HepG2 (cell line): Measurements from ENCODE around the gene PIP5K1C. TPM values are rescaled to one million over a fixed set of nuclear protein-coding genes. Genes with fewer than 3 reads are reported as not detected.

ENCODE experiments used
- ARID2 ChIP-seq: sonication (generic); formaldehyde crosslinking; IDR thresholded peaks from 2 replicates; pipeline ENCODE4 v1.8.1; 2022; ENCODE audit warnings: mild to moderate bottlenecking, missing genetic modification reagents, borderline replicate concordance
- BORCS8-MEF2B ChIP-seq: sonication (generic); formaldehyde crosslinking; IDR thresholded peaks from 2 replicates; pipeline ENCODE4 v1.8.0; 2022; ENCODE audit warnings: mild to moderate bottlenecking, missing genetic modification reagents
- GABPA ChIP-seq, 2 experiments: IDR thresholded peaks; 2 replicates each; pipeline ENCODE4 v1.6.1; 2011 to 2016; ENCODE audit warnings: low read depth in 2 of 2, low read length in 1 of 2, missing biosample characterization in 1 of 2, missing genetic modification characterization in 1 of 2
- GABPB1 ChIP-seq: IDR thresholded peaks from 2 replicates; pipeline ENCODE4 v1.6.1; 2016; ENCODE audit warnings: mild to moderate bottlenecking, missing genetic modification reagents, moderate library complexity, missing compliant biosample characterization
- KMT2A ChIP-seq: sonication (generic); formaldehyde crosslinking; IDR thresholded peaks from 2 replicates; pipeline ENCODE4 v1.4.0; 2020; ENCODE audit warnings: missing genetic modification reagents
- PLSCR1 ChIP-seq: sonication (generic); formaldehyde crosslinking; IDR thresholded peaks from 2 replicates; pipeline ENCODE4 v1.5.0; 2020; ENCODE audit warnings: missing genetic modification reagents, mild to moderate bottlenecking, borderline replicate concordance
- SKI ChIP-seq: fragments of 450-650 bp; IDR thresholded peaks from one replicate; pipeline ENCODE4 v1.6.1; 2018; ENCODE audit warnings: mild to moderate bottlenecking; ENCODE audit not compliant: partially characterized antibody
- ZNF407 ChIP-seq: sonication (generic); formaldehyde crosslinking; IDR thresholded peaks from one replicate; pipeline ENCODE4 v1.5.1; 2020; ENCODE audit warnings: mild to moderate bottlenecking, missing genetic modification reagents; ENCODE audit errors: not compliant biosample characterization
- ZNF430 ChIP-seq: sonication (generic); formaldehyde crosslinking; IDR thresholded peaks from 2 replicates; pipeline ENCODE4 v1.9.0; 2021; ENCODE audit warnings: mild to moderate bottlenecking, missing genetic modification reagents
- ZNF574 ChIP-seq: sonication (generic); formaldehyde crosslinking; IDR thresholded peaks from 2 replicates; pipeline ENCODE4 v1.4.0; 2020; ENCODE audit warnings: missing genetic modification reagents
- ZNF687 ChIP-seq: sonication (generic); formaldehyde crosslinking; IDR thresholded peaks from 2 replicates; pipeline ENCODE4 v1.5.1; 2020; ENCODE audit warnings: mild to moderate bottlenecking, missing genetic modification reagents, moderate library complexity
- polyA plus RNA-seq, 8 experiments: library from polyadenylated mRNA; depleted of rRNA in 3 of 8; stranded (reverse) in 7 of 8; unstranded in 1 of 8; fragments of >200 nt; fragmentation: Illumina TruSeq in 4 of 8; extraction: Trizol in 4 of 8; gene quantifications; 2 replicates each; pipeline versions ENCODE4 v1.2.1 to v1.2.3, GENCODE V29; 2011 to 2016; ENCODE audit warnings: low read depth in 4 of 8, missing spikeins in 1 of 8, mixed read lengths in 1 of 8; ENCODE audit not compliant: insufficient read depth in 1 of 8
- total RNA-seq, 5 experiments: library from RNA; depleted of rRNA; stranded (reverse); fragments of >200 nt; fragmentation: Illumina TruSeq; extraction: Trizol; gene quantifications; 2 replicates each; pipeline ENCODE4 v1.2.3, GENCODE V29; 2016; ENCODE audit warnings: low read depth in 1 of 5

PIP5K1C gene
- total and polyA plus RNA-seq, 2 of the 13 experiments (the other 11 are each of a cell fraction or from before 2014, with no cell fraction given), result 3.6 to 4.3 TPM

- TF ChIP-seq ZNF687 (CRISPR knock-in tag) (peak; percentile 69; the same call in 1 of the 2 replicates), ARID2 (0 out of 2 replicates have a peak, but pooled peaks have one; percentile 20), GABPA (IDR thresholded peaks at IDR 0.05; ENCODE audit: low read depth, low read length) (peak; percentile 38), GABPA (CRISPR knock-in tag; IDR thresholded peaks at IDR 0.05; ENCODE audit: low read depth) (peak; percentile 79), GABPB1 (CRISPR knock-in tag) (peak; percentile 81), ZNF430 (CRISPR knock-in tag) (0 out of 2 replicates have a peak, but pooled peaks have one; percentile 25), SKI (no peak), KMT2A (no peak), ZNF407 (CRISPR knock-in tag) (peak; percentile 26), ZNF574 (peak; percentile 81), BORCS8-MEF2B (0 out of 2 replicates have a peak, but pooled peaks have one; percentile 19), PLSCR1 (CRISPR knock-in tag) (no peak)
Measured at GRCh38 chr19:3698974-3699740, 1.1 kb downstream of the PIP5K1C start (continued).
